HEK293 (cell line): ENCODE results near the gene HLX.

Experiments
- CTCF ChIP-seq: fragments of 450-650 bp; formaldehyde crosslinking; IDR thresholded peaks from 2 replicates; pipeline ENCODE4 v1.5.1; 2016; ENCODE audit warnings: missing biosample characterization, missing genetic modification characterization
- IKZF3 ChIP-seq: fragments of 450-650 bp; IDR thresholded peaks from 2 replicates; pipeline ENCODE4 v1.5.0; 2018; ENCODE audit warnings: missing biosample characterization, mild to moderate bottlenecking, missing genetic modification characterization, moderate library complexity
- KLF1 ChIP-seq: fragments of 450-650 bp; formaldehyde crosslinking; IDR thresholded peaks from 2 replicates; pipeline ENCODE4 v1.5.1; 2016; ENCODE audit warnings: missing biosample characterization, missing genetic modification characterization
- KLF7 ChIP-seq: fragments of 450-650 bp; formaldehyde crosslinking; IDR thresholded peaks from 2 replicates; pipeline ENCODE4 v1.5.1; 2016; ENCODE audit warnings: missing biosample characterization, missing genetic modification characterization, borderline replicate concordance
- KLF8 ChIP-seq: fragments of 450-650 bp; formaldehyde crosslinking; IDR thresholded peaks from 2 replicates; pipeline ENCODE4 v1.5.1; 2016; ENCODE audit warnings: missing biosample characterization, missing genetic modification characterization
- PBX3 ChIP-seq: sonication (generic); formaldehyde crosslinking; IDR thresholded peaks from 2 replicates; pipeline ENCODE4 v1.8.1; 2022; ENCODE audit warnings: mild to moderate bottlenecking, moderate library complexity, missing genetic modification reagents
- ZBTB1 ChIP-seq: fragments of 450-650 bp; formaldehyde crosslinking; IDR thresholded peaks from 2 replicates; pipeline ENCODE4 v1.5.1; 2016; ENCODE audit warnings: missing biosample characterization, missing genetic modification characterization
- ZFP3 ChIP-seq: fragments of 450-650 bp; formaldehyde crosslinking; IDR thresholded peaks from 2 replicates; pipeline ENCODE4 v1.5.1; 2016; ENCODE audit warnings: low read depth, missing biosample characterization, missing genetic modification characterization
- ZFP37 ChIP-seq: fragments of 450-650 bp; formaldehyde crosslinking; IDR thresholded peaks from 2 replicates; pipeline ENCODE4 v1.5.1; 2016; ENCODE audit warnings: missing biosample characterization, missing genetic modification characterization
- ZIC2 ChIP-seq: fragments of 450-650 bp; formaldehyde crosslinking; IDR thresholded peaks from 2 replicates; pipeline ENCODE4 v1.5.1; 2016; ENCODE audit warnings: missing biosample characterization, missing genetic modification characterization
- ZNF146 ChIP-seq: fragments of 450-650 bp; formaldehyde crosslinking; IDR thresholded peaks from 2 replicates; pipeline ENCODE4 v1.5.1; 2016; ENCODE audit warnings: missing biosample characterization, missing genetic modification characterization
- ZNF768 ChIP-seq: fragments of 450-650 bp; formaldehyde crosslinking; IDR thresholded peaks from 2 replicates; pipeline ENCODE4 v1.5.1; 2018; ENCODE audit warnings: missing biosample characterization, mild to moderate bottlenecking, missing genetic modification characterization
- TF ChIP-seq, protein P1 (sequence below): IDR thresholded peaks from 2 replicates; pipeline ENCODE4 v1.6.1; 2011; ENCODE audit warnings: mild to moderate bottlenecking, low read depth, low read length, borderline replicate concordance
- TF ChIP-seq, protein P2 (sequence below): fragments of 450-650 bp; formaldehyde crosslinking; IDR thresholded peaks from 2 replicates; pipeline ENCODE4 v1.5.1; 2016; ENCODE audit warnings: missing biosample characterization, missing genetic modification characterization

DNA sequence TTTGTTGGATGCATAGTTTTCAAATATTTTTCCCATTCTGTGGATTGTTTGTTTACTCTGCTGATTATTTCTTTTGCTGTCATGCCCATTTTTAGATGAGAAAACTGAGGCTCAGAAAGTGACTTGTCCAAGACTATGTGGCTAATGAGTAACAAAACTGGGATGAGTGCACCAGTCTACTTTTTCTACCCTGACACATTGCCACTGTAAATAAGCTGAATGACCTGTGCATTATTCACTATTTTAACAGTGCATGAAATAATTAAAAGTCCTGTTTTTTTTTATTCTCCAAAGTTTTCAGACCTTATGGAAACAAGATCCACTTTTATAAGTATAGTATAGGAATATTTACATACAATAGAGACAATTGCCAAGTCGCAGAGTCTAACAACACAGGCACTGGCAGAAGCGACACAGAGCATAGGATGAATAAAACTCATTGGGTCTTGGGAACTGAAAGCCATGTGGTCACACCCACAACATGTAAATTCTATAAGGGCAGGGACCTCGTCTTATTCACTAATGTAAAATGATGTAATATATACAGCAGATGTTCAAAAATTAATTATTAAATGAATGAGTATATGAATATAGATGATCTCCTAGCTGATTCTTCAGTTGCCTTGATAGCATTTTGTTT, 45.2 kb downstream of the HLX start:
- TF ChIP-seq PBX3 (no peak), ZIC2 (tag by site-specific recombination) (no peak), IKZF3 (no peak), ZNF146 (tag by site-specific recombination) (no peak), KLF7 (tag by site-specific recombination) (no peak), ZFP37 (tag by site-specific recombination) (no peak), CTCF (tag by site-specific recombination) (no peak), KLF1 (tag by site-specific recombination) (no peak), ZNF768 (tag by site-specific recombination) (no peak), KLF8 (tag by site-specific recombination) (no peak), ZFP3 (tag by site-specific recombination) (no peak), ZBTB1 (tag by site-specific recombination) (no peak)
- TF ChIP-seq, protein P1, sequence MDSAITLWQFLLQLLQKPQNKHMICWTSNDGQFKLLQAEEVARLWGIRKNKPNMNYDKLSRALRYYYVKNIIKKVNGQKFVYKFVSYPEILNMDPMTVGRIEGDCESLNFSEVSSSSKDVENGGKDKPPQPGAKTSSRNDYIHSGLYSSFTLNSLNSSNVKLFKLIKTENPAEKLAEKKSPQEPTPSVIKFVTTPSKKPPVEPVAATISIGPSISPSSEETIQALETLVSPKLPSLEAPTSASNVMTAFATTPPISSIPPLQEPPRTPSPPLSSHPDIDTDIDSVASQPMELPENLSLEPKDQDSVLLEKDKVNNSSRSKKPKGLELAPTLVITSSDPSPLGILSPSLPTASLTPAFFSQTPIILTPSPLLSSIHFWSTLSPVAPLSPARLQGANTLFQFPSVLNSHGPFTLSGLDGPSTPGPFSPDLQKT: no peak
- TF ChIP-seq, protein P2, sequence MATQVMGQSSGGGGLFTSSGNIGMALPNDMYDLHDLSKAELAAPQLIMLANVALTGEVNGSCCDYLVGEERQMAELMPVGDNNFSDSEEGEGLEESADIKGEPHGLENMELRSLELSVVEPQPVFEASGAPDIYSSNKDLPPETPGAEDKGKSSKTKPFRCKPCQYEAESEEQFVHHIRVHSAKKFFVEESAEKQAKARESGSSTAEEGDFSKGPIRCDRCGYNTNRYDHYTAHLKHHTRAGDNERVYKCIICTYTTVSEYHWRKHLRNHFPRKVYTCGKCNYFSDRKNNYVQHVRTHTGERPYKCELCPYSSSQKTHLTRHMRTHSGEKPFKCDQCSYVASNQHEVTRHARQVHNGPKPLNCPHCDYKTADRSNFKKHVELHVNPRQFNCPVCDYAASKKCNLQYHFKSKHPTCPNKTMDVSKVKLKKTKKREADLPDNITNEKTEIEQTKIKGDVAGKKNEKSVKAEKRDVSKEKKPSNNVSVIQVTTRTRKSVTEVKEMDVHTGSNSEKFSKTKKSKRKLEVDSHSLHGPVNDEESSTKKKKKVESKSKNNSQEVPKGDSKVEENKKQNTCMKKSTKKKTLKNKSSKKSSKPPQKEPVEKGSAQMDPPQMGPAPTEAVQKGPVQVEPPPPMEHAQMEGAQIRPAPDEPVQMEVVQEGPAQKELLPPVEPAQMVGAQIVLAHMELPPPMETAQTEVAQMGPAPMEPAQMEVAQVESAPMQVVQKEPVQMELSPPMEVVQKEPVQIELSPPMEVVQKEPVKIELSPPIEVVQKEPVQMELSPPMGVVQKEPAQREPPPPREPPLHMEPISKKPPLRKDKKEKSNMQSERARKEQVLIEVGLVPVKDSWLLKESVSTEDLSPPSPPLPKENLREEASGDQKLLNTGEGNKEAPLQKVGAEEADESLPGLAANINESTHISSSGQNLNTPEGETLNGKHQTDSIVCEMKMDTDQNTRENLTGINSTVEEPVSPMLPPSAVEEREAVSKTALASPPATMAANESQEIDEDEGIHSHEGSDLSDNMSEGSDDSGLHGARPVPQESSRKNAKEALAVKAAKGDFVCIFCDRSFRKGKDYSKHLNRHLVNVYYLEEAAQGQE (tag by site-specific recombination): no peak
